Activated naive CD4-positive, alpha-beta T cell treated with anti-CD3 and anti-CD28 coated beads, Interleukin-2, amount 50 U/mL, for 24 hours (primary cell): ENCODE results near the gene KHDRBS1.
"Not testable (repeated sequence)": the region's sequence is repeated elsewhere in the genome, so short reads cannot be mapped to it uniquely, and the experiment has no call there.

ENCODE experiments used
- H3K27ac Mint-ChIP-seq: one replicate; pipeline ENCODE4 v1.8.0; 2021; ENCODE audit warnings: mild to moderate bottlenecking, mixed read lengths
- H3K27me3 Mint-ChIP-seq: one replicate; pipeline ENCODE4 v1.8.0; 2021; ENCODE audit warnings: mixed read lengths
- H3K36me3 Mint-ChIP-seq: one replicate; pipeline ENCODE4 v1.8.0; 2021; ENCODE audit warnings: mixed read lengths
- H3K4me1 Mint-ChIP-seq: one replicate; pipeline ENCODE4 v1.8.0; 2021; ENCODE audit warnings: mixed read lengths
- H3K4me3 Mint-ChIP-seq: one replicate; pipeline ENCODE4 v1.8.0; 2021; ENCODE audit warnings: mild to moderate bottlenecking, mixed read lengths
- H3K9me3 Mint-ChIP-seq: one replicate; pipeline ENCODE4 v1.8.0; 2021; ENCODE audit warnings: mixed read lengths

KHDRBS1 gene

DNA sequence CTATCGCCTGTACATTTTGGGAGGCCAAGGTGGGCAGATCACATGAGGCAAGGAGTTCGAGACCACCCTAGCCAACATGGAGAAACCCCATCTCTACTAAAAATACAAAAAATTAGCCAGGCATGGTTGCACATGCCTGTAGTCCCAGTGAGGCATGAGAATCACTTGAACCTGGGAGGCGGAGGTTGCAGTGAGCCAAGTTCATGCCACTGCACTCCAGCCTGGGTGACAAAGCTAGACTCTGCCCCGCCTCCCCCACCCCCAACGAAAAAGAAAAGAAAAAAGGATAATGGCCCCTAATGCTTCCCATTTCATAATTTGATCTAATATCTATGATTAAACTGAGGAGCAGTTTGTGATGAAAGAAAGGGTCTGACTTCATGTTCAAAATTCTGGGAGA lies 17.5 kb upstream of the KHDRBS1 start:
- H3K9me3 Mint-ChIP-seq, H3K27me3 Mint-ChIP-seq, H3K36me3 Mint-ChIP-seq, H3K4me1 Mint-ChIP-seq, H3K4me3 Mint-ChIP-seq, H3K27ac Mint-ChIP-seq: not testable (repeated sequence)

- H3K4me1 Mint-ChIP-seq = peaks cover 9% of the 10 kb centered on the region
- H3K4me3 Mint-ChIP-seq = no peak overlapping the region
- no peak overlapping the region for H3K27ac Mint-ChIP-seq
- H3K36me3 Mint-ChIP-seq = no peaks in the 10 kb centered on the region
- no peaks in the 10 kb centered on the region for H3K27me3 Mint-ChIP-seq
- no peaks in the 10 kb centered on the region for H3K9me3 Mint-ChIP-seq
Observed at GRCh38 chr1:32001863-32002262, 11.8 kb upstream of the KHDRBS1 start.

GRCh38 chr1:32002285-32002684 lies 11.4 kb upstream of the KHDRBS1 start:
- not testable (repeated sequence) for H3K4me1 Mint-ChIP-seq, H3K9me3 Mint-ChIP-seq, H3K36me3 Mint-ChIP-seq, H3K4me3 Mint-ChIP-seq, H3K27me3 Mint-ChIP-seq, H3K27ac Mint-ChIP-seq

DNA sequence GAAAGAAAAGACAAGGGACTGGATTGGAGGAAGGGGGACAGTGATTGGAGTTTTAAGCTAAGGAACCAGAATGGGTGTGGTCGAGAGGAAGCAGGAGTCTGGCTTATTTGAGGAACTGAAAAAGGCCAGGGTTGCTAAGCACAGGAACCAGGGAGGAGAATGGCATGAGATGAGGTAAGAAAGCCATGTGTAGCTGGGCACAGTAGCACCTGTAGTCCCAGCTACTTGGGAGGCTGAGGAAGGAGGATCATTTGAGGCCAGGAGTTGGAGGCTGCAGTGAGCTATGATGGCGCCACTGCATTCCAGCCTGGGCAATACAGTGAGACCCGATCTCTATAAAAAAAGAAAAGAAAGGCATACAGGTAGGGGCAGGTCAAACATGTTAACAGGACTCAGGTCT lies 8.1 kb upstream of the KHDRBS1 start:
- no peaks in the 10 kb centered on the region for H3K27me3 Mint-ChIP-seq
- H3K4me3 Mint-ChIP-seq = no peak overlapping the region
- H3K4me1 Mint-ChIP-seq = peaks cover 9% of the 10 kb centered on the region
- no peaks in the 10 kb centered on the region for H3K36me3 Mint-ChIP-seq
- H3K27ac Mint-ChIP-seq = no peak overlapping the region
- H3K9me3 Mint-ChIP-seq = no peaks in the 10 kb centered on the region

DNA sequence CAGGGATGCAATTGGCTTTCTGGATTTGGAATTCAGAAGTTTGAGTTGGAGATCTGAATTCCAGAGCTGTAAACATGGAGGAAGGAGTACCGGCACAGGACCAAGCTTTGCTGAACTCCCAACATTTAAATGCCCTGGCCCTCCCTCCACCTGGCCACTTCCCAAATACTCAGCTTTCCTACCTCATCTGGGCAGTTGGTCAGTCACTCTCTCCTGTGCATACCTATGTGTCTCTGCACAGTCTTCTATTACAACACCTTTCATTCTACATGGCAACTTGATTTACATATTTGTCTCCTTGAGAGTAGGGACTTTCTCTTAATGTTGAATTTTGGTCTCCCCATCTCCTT lies 6.1 kb upstream of the KHDRBS1 start:
- H3K4me3 Mint-ChIP-seq = no peak overlapping the region
- H3K4me1 Mint-ChIP-seq = peaks cover 11% of the 10 kb centered on the region
- H3K9me3 Mint-ChIP-seq = no peaks in the 10 kb centered on the region
- H3K36me3 Mint-ChIP-seq = no peaks in the 10 kb centered on the region
- no peaks in the 10 kb centered on the region for H3K27me3 Mint-ChIP-seq
- H3K27ac Mint-ChIP-seq = no peak overlapping the region

DNA sequence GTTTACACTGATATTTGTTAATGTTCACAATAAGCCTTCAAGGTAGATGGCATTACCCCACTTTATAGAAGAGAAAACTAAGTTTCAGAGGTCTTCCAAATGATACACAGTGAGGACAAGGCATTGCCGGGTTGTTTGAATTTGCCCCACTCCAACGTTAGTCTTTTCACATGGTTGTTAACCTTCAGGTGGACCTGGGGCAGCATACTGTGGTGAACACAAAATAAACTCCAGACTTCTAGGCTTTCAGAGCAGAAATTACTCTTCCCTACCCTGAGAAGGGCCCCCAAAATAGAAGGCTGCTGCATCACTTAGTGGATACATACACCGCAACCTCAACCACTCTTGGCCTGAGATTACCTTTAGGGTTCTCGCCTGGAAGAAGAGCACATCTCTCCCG lies 3.4 kb upstream of the KHDRBS1 start:
- Mint-ChIP-seq H3K36me3 (no peaks in the 10 kb centered on the region), H3K4me3 (no peak overlapping the region)

DNA sequence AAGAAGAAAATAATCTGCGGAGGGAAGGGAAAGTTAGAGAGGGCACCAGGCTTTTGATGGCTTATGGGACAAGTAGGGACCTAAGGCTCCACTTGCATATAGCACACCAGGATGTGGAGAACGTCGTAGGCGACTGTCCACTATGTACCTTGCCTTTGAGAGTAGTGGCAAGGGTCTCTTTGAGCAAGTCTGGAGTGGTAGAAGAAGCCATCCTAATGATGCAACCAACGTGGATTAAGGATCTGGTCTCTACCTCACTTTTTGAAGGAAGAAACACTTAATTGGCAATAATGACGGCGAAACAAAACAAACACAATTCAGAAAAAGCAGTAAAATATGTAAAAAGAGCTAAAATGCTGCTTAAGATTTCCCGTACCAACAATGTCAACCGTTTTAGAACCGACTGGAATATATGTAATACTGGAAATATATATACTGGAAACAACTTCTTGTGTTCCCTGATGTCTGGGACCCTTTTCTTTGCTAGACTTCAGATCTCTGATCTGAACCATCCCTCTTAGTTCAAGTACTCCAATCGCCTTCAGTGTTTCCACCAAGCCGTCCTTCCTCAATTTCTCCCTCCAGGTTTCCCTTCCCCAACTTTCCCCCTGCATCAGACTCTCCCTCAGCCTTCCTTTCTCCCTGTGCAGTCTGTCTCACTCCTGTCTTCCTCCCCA lies 821 bp upstream of the KHDRBS1 start:
- H3K9me3 Mint-ChIP-seq = no peaks in the 10 kb centered on the region
- H3K4me3 Mint-ChIP-seq = peak overlapping the region; percentile 88
- H3K27me3 Mint-ChIP-seq = no peaks in the 10 kb centered on the region
- peaks cover 3% of the 10 kb centered on the region for H3K36me3 Mint-ChIP-seq
- peaks cover 30% of the 10 kb centered on the region for H3K4me1 Mint-ChIP-seq
- peak overlapping the region; percentile 97 for H3K27ac Mint-ChIP-seq

More for the DNA sequence above, 3.4 kb upstream of the KHDRBS1 start:
- Mint-ChIP-seq H3K27me3 (no peaks in the 10 kb centered on the region), H3K27ac (no peak overlapping the region), H3K4me1 (peaks cover 10% of the 10 kb centered on the region), H3K9me3 (no peaks in the 10 kb centered on the region)

DNA sequence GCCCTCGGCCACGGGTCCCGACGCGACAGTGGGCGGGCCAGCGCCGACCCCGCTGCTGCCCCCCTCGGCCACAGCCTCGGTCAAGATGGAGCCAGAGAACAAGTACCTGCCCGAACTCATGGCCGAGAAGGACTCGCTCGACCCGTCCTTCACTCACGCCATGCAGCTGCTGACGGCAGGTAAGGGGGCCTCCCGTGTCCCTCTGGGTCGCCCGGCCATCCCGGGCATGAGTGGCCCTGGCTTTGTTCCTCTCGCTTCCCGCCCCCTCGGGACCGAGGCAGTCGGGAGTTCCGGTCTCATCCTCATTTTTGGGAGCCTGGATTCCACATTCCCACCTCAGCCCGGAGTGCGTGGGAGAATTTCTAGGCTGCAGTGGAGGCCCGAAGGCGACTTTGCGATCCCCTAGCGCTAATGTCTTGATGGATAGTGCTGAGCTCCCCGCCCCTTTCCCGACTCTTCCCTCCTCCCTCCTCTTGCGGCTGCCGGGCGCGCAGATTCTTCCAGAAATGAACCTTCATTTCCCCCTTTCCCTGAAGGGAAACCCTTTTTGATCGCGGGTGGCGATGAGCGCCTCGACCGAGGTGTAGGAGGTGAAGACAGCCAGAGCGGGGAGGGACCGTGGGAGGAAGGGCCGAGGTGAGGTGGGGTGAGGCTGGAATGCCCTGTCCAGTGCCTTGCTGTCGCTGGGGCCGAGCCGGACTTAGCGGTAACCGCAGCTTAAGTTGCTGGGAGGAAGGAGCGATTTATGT lies 705 bp downstream of the KHDRBS1 start:
- H3K4me3 Mint-ChIP-seq = peak overlapping the region; percentile 93
- H3K4me1 Mint-ChIP-seq = peaks cover 39% of the 10 kb centered on the region
- H3K9me3 Mint-ChIP-seq = no peaks in the 10 kb centered on the region
- H3K27ac Mint-ChIP-seq = peak overlapping the region; percentile 95
- peaks cover 3% of the 10 kb centered on the region for H3K36me3 Mint-ChIP-seq
- no peaks in the 10 kb centered on the region for H3K27me3 Mint-ChIP-seq

DNA sequence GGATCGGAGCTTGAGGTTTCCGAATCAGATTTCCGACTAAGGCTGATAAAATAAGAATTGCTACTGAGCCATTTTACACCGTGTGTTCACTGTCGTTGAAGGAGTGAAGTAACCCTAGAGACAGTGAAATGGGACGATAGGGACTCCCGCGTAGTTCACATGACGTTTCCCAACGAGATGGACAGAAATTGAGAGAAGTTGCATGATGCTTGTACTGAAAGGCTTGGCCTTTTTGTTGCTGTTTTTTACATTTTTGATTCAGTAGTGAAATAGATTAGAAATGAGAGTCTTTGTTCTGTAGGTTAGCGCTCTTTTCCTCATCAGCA lies 1.2 kb downstream of the KHDRBS1 start:
- H3K4me3 Mint-ChIP-seq = peak overlapping the region; percentile 93
- H3K9me3 Mint-ChIP-seq = no peaks in the 10 kb centered on the region
- H3K27ac Mint-ChIP-seq = peak overlapping the region; percentile 95
- H3K4me1 Mint-ChIP-seq = peaks cover 42% of the 10 kb centered on the region
- H3K27me3 Mint-ChIP-seq = no peaks in the 10 kb centered on the region
- peaks cover 3% of the 10 kb centered on the region for H3K36me3 Mint-ChIP-seq

DNA sequence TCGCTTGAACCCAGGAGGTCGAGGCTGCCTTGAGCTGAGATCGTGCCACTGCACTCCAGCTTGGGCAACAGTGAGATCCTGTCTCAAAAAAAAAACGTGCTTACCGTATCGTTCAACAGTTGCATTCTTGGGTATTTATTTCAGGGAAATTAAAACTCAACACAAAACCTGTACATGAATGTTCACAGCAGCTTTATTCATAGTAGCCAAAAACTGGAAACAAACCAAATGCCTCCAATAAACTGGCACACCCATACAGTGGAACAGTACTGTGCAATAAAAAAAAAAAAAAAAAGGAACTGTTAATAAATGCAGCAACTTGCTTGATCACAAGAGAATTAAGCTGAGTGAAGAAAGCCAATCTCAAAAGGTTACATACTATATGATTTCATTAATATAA lies 6.7 kb downstream of the KHDRBS1 start:
- Mint-ChIP-seq H3K4me1 (peaks cover 68% of the 10 kb centered on the region), H3K27ac (no peak overlapping the region), H3K4me3 (peak overlapping the region; percentile 13), H3K9me3 (no peaks in the 10 kb centered on the region), H3K36me3 (peaks cover 3% of the 10 kb centered on the region), H3K27me3 (no peaks in the 10 kb centered on the region)

DNA sequence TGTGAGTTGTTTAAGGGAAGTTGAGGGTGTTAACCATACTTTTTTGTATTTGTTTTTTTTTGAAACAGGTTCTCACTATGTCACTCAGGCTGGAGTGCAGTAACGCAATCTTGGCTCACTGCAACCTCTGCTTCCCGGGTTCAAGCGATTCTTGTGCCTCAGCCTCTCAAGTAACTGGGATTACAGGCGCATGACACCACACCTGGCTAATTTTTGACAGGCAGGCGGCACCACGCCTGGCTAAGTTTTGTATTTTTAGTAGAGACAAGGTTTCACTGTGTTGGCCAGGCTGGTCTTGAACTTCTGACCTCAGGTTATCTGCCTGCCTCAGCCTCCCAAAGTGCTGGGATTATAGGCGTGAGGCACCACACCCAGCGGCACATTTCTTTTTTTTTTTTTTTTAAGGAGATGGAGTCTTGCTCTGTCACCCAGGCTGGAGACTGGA lies 7.9 kb downstream of the KHDRBS1 start:
- peaks cover 62% of the 10 kb centered on the region for H3K4me1 Mint-ChIP-seq
- not testable (repeated sequence) for H3K27ac Mint-ChIP-seq, H3K4me3 Mint-ChIP-seq, H3K27me3 Mint-ChIP-seq, H3K9me3 Mint-ChIP-seq, H3K36me3 Mint-ChIP-seq

DNA sequence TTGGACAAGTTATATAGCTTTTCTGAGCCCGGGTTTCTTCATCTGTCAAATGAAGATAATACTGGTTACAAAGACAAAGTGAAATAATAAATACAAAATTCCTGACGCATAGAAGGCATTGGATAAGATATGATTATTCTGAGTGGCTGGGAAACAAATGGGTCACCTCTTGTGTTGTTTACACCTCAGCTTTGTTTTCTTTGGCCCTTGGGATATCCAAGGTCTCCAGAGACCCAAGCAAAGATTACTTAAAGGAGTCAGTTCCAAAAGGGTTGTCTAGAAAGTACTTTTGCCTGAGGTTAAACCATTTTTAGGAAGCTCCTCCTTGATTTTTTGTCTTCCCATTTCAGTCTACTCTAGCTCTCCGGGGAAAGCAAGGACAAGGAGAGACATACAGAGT lies 9.7 kb downstream of the KHDRBS1 start:
- Mint-ChIP-seq H3K27me3 (no peaks in the 10 kb centered on the region), H3K27ac (no peak overlapping the region), H3K4me1 (peaks cover 58% of the 10 kb centered on the region)

GRCh38 chr1:32025515-32025914 lies 11.8 kb downstream of the KHDRBS1 start:
- Mint-ChIP-seq H3K4me3 (no peak overlapping the region), H3K9me3 (no peaks in the 10 kb centered on the region), H3K27me3 (no peaks in the 10 kb centered on the region), H3K4me1 (peaks cover 61% of the 10 kb centered on the region), H3K36me3 (peaks cover 5% of the 10 kb centered on the region), H3K27ac (no peak overlapping the region)

More for the DNA sequence above, 9.7 kb downstream of the KHDRBS1 start:
- no peak overlapping the region for H3K4me3 Mint-ChIP-seq
- H3K36me3 Mint-ChIP-seq = no peaks in the 10 kb centered on the region
- no peaks in the 10 kb centered on the region for H3K9me3 Mint-ChIP-seq

- Mint-ChIP-seq H3K9me3 (no peaks in the 10 kb centered on the region), H3K27me3 (no peaks in the 10 kb centered on the region), H3K27ac (no peak overlapping the region), H3K4me1 (peaks cover 42% of the 10 kb centered on the region), H3K36me3 (peaks cover 6% of the 10 kb centered on the region), H3K4me3 (no peak overlapping the region)
Observed at GRCh38 chr1:32028746-32029145, 15.1 kb downstream of the KHDRBS1 start.

DNA sequence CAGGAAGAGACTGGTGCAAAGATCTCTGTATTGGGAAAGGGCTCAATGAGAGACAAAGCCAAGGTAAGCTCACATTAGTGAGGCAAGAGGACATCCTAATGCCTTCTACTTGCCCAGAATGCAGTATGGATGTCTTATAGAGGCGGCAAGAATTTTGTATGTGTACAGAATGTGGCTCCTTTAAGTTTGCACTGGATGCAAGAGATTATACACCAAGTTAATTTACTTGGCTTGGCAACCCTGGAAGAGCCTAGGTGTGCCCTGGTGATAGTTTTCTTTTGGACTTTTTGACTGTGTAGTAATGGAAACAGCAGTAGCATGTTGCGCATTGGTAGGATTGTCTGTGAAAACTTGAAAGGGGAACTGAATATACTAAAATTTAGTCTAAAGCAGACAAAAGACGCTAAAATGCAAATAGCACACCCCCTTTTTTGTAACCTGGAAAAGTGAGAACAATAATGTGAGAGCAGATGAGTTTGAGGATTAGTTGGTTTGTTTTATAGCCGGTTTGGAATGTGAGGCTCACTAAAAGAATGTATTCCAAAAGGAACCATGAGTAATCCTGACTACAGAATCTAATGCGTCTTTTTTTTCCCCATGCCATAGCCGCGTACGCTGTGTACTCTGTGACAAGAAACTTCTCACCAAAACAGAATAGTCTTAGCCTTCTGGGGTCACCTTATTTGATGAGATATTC lies 18.1 kb downstream of the KHDRBS1 start:
- peaks cover 46% of the 10 kb centered on the region for H3K4me1 Mint-ChIP-seq
- H3K9me3 Mint-ChIP-seq = no peaks in the 10 kb centered on the region
- peaks cover 13% of the 10 kb centered on the region for H3K36me3 Mint-ChIP-seq
- peak overlapping the region; percentile 41 for H3K27ac Mint-ChIP-seq
- H3K27me3 Mint-ChIP-seq = no peaks in the 10 kb centered on the region
- H3K4me3 Mint-ChIP-seq = no peak overlapping the region

GRCh38 chr1:32032275-32032615 lies 18.6 kb downstream of the KHDRBS1 start:
- Mint-ChIP-seq H3K27me3 (no peaks in the 10 kb centered on the region), H3K4me3 (no peak overlapping the region), H3K4me1 (peaks cover 43% of the 10 kb centered on the region), H3K9me3 (no peaks in the 10 kb centered on the region), H3K36me3 (peaks cover 13% of the 10 kb centered on the region), H3K27ac (no peak overlapping the region)
